H1 (cell line): ENCODE results near the gene BPIFB4. TPM values are rescaled to one million over a fixed set of nuclear protein-coding genes. Genes with fewer than 3 reads are reported as not detected.

Source experiments
- CTCF ChIA-PET: fragments of 300-600 bp; sonication (Branson Sonifier 250); formaldehyde crosslinking; loops from one replicate; lab custom pipeline; 2021; ENCODE audit not compliant: partially characterized antibody; lab: Charles Lee
- POLR2A ChIA-PET: fragments of 300-600 bp; sonication (Branson Sonifier 250); formaldehyde crosslinking; loops from one replicate; lab custom pipeline; 2021; ENCODE audit warnings: inconsistent platforms; ENCODE audit not compliant: partially characterized antibody; lab: Charles Lee
- DNase-seq, 2 experiments: peaks; one replicate each; pipeline versions ENCODE4 v3.0.0 to v3.0.0-alpha.2; 2010 to 2022; ENCODE audit warnings: low spot score in 2 of 2, low read depth in 1 of 2, mixed read lengths in 1 of 2
- FAIRE-seq: peaks from 2 replicates; lab custom pipeline; 2011; peaks lifted over from hg19 to GRCh38; lab: Jason Lieb, UNC
- H2AFZ ChIP-seq: 2 replicates; pipeline ENCODE4 v1.8.1; 2012; ENCODE audit warnings: low read length, inconsistent platforms
- H2AK5ac ChIP-seq: 2 replicates; pipeline ENCODE4 v1.6.1; 2013; ENCODE audit warnings: low read depth, low read length
- H2BK120ac ChIP-seq: replicated peaks from 2 replicates; pipeline ENCODE3; 2013; ENCODE audit warnings: low read depth, low read length, inconsistent platforms
- H2BK12ac ChIP-seq: 2 replicates; pipeline ENCODE4 v1.6.1; 2013; ENCODE audit warnings: low read depth, low read length
- H2BK15ac ChIP-seq: 2 replicates; pipeline ENCODE4 v1.6.1; 2013; ENCODE audit warnings: low read length
- H2BK20ac ChIP-seq: 2 replicates; pipeline ENCODE4 v1.6.1; 2013; ENCODE audit warnings: low read length
- H2BK5ac ChIP-seq: 2 replicates; pipeline ENCODE4 v1.6.1; 2013; ENCODE audit warnings: low read depth, low read length
- H3K14ac ChIP-seq: 2 replicates; pipeline ENCODE4 v1.6.1; 2013; ENCODE audit warnings: inconsistent platforms; ENCODE audit not compliant: insufficient read length
- H3K18ac ChIP-seq: 2 replicates; pipeline ENCODE4 v1.6.1; 2013; ENCODE audit warnings: low read length; ENCODE audit errors: extremely low read depth
- H3K23ac ChIP-seq: 2 replicates; pipeline ENCODE4 v1.6.1; 2013; ENCODE audit warnings: inconsistent platforms; ENCODE audit not compliant: insufficient read length
- H3K23me2 ChIP-seq: 2 replicates; pipeline ENCODE4 v1.6.1; 2013; ENCODE audit warnings: low read depth, low read length
- H3K27ac ChIP-seq: 2 replicates; pipeline ENCODE4 v1.6.1; 2011; ENCODE audit warnings: low read depth, low read length, inconsistent platforms
- H3K27me3 ChIP-seq, 4 experiments: replicated peaks in 1 of 4; 1 replicate in 1 of 4; 2 replicates in 3 of 4; pipeline versions ENCODE4 v1.6.1 to v1.8.1; 2011 to 2013; ENCODE audit warnings: low read length in 3 of 4, mild to moderate bottlenecking in 3 of 4, inconsistent platforms in 2 of 4, mixed read lengths in 2 of 4, moderate library complexity in 1 of 4; ENCODE audit not compliant: control insufficient read depth in 3 of 4, insufficient read depth in 3 of 4; ENCODE audit errors: extremely low read depth in 1 of 4
- H3K36me3 ChIP-seq, 4 experiments: 2 replicates each; pipeline versions ENCODE4 v1.6.1 to v1.8.1; 2011 to 2013; ENCODE audit warnings: mild to moderate bottlenecking in 4 of 4, low read length in 3 of 4, moderate library complexity in 2 of 4, control low read depth in 1 of 4, inconsistent platforms in 1 of 4; ENCODE audit not compliant: insufficient read depth in 4 of 4, control insufficient read depth in 2 of 4
- H3K4ac ChIP-seq: replicated peaks from 2 replicates; pipeline ENCODE3; 2013; ENCODE audit warnings: low read length, low read depth, mixed read lengths, inconsistent platforms; ENCODE audit not compliant: insufficient read length
- H3K4me1 ChIP-seq, 4 experiments: replicated peaks in 1 of 4; 1 replicate in 1 of 4; 2 replicates in 3 of 4; pipeline versions ENCODE4 v1.6.1 to v1.8.1; 2011 to 2013; ENCODE audit warnings: low read length in 3 of 4, inconsistent platforms in 2 of 4, mixed read lengths in 1 of 4; ENCODE audit not compliant: insufficient read depth in 4 of 4, control insufficient read depth in 3 of 4
- H3K4me2 ChIP-seq, 2 experiments: 2 replicates each; pipeline versions ENCODE4 v1.6.1 to v1.8.1; 2011 to 2013; ENCODE audit warnings: low read depth in 2 of 2, low read length in 2 of 2, control low read depth in 1 of 2, inconsistent platforms in 1 of 2, mild to moderate bottlenecking in 1 of 2; ENCODE audit not compliant: insufficient read depth in 1 of 2
- H3K4me3 ChIP-seq, 4 experiments: fragments of 200-600, 300-600 bp in 1 of 4; sonication (generic), shearing (Covaris generic), sonication (Bioruptor Twin) in 1 of 4; 2 replicates each; pipeline versions ENCODE4 v1.5.1 to v1.8.1; 2011 to 2016; ENCODE audit warnings: low read length in 4 of 4, low read depth in 3 of 4, control low read depth in 2 of 4, inconsistent platforms in 2 of 4, mild to moderate bottlenecking in 2 of 4, mixed read lengths in 1 of 4, moderate library complexity in 1 of 4; ENCODE audit not compliant: insufficient read depth in 2 of 4; ENCODE audit errors: extremely low read depth in 1 of 4
- H3K56ac ChIP-seq: replicated peaks from 2 replicates; pipeline ENCODE3; 2013; ENCODE audit warnings: low read depth, mild to moderate bottlenecking, mixed read lengths, low read length, inconsistent platforms; ENCODE audit not compliant: insufficient read length
- H3K79me1 ChIP-seq: 2 replicates; pipeline ENCODE4 v1.6.1; 2013; ENCODE audit warnings: low read depth, low read length, control low read depth
- H3K79me2 ChIP-seq, 2 experiments: 2 replicates each; pipeline versions ENCODE4 v1.6.1 to v1.8.1; 2012 to 2013; ENCODE audit warnings: low read length in 2 of 2, mild to moderate bottlenecking in 2 of 2, inconsistent platforms in 1 of 2; ENCODE audit not compliant: insufficient read depth in 2 of 2, control insufficient read depth in 1 of 2
- H3K9ac ChIP-seq, 4 experiments: replicated peaks in 1 of 4; 1 replicate in 1 of 4; 2 replicates in 3 of 4; pipeline versions ENCODE4 v1.6.1 to v1.8.1; 2011 to 2013; ENCODE audit warnings: low read depth in 3 of 4, low read length in 3 of 4, control low read depth in 2 of 4, mild to moderate bottlenecking in 2 of 4, moderate library complexity in 2 of 4, inconsistent platforms in 1 of 4; ENCODE audit errors: extremely low read depth in 1 of 4
- H3K9me3 ChIP-seq, 2 experiments: 2 replicates each; pipeline versions ENCODE4 v1.6.1 to v1.8.1; 2012 to 2013; ENCODE audit warnings: mild to moderate bottlenecking in 2 of 2, moderate library complexity in 2 of 2, control low read depth in 1 of 2, inconsistent platforms in 1 of 2, low read depth in 1 of 2, low read length in 1 of 2, mixed read lengths in 1 of 2; ENCODE audit not compliant: insufficient read depth in 2 of 2
- H4K20me1 ChIP-seq, 2 experiments: replicated peaks in 1 of 2; 2 replicates each; pipeline versions ENCODE3 to v1.8.1; 2011 to 2013; ENCODE audit warnings: inconsistent platforms in 2 of 2, low read length in 2 of 2, mild to moderate bottlenecking in 1 of 2; ENCODE audit not compliant: insufficient read depth in 2 of 2, control insufficient read depth in 1 of 2
- H4K5ac ChIP-seq: 2 replicates; pipeline ENCODE4 v1.6.1; 2013; ENCODE audit warnings: low read length, low read depth, mixed read lengths, inconsistent platforms; ENCODE audit not compliant: insufficient read length
- H4K8ac ChIP-seq: 2 replicates; pipeline ENCODE4 v1.8.0; 2013; ENCODE audit warnings: mild to moderate bottlenecking, moderate library complexity, low read length, inconsistent platforms; ENCODE audit not compliant: insufficient read depth; ENCODE audit errors: extremely low read depth
- H4K91ac ChIP-seq: replicated peaks from 2 replicates; pipeline ENCODE3; 2013; ENCODE audit warnings: low read length, mixed read lengths, inconsistent platforms; ENCODE audit not compliant: insufficient read length
- BACH1 ChIP-seq: IDR thresholded peaks from 2 replicates; pipeline ENCODE4 v1.6.1; 2012; ENCODE audit warnings: low read length, improper control_type of control experiment
- TEAD4 ChIP-seq: IDR thresholded peaks from 2 replicates; pipeline ENCODE4 v1.6.1; 2012; ENCODE audit warnings: low read depth, low read length, inconsistent platforms, mixed read lengths
- WGBS, 2 experiments: shearing (Covaris generic) in 1 of 2; methylation state at CpG; one replicate each; pipeline versions ENCODE4 v1.1.6 to v1.1.7; 2013 to 2015; ENCODE audit warnings: low lambda C conversion rate in 2 of 2, mixed read lengths in 2 of 2, inconsistent platforms in 1 of 2, low coverage in 1 of 2, missing lambda C conversion rate in 1 of 2; ENCODE audit not compliant: insufficient replicate concordance in 2 of 2, insufficient coverage in 1 of 2, insufficient read length in 1 of 2; ENCODE audit errors: extremely low coverage in 1 of 2, missing lambda C conversion rate in 1 of 2; 5-methylcytosine and 5-hydroxymethylcytosine counted together
- polyA plus RNA-seq, 7 experiments: library from polyadenylated mRNA; depleted of rRNA in 3 of 7; stranded (reverse) in 5 of 7; unstranded in 2 of 7; fragments of >200 nt in 5 of 7; fragments of 200-250 nt in 2 of 7; gene quantifications; 1 replicate in 5 of 7; 2 replicates in 1 of 7; 4 replicates in 1 of 7; pipeline versions ENCODE4 v1.2.1 to v1.2.3, GENCODE V29; 2011 to 2013; ENCODE audit warnings: missing spikeins in 2 of 7, mixed read lengths in 2 of 7
- total RNA-seq: library from RNA; stranded (reverse); fragmentation: NEBNext Ultra II Directional; extraction: Animal tissue kit (Norgen Biotek cat#: 25700); gene quantifications from 2 replicates; pipeline ENCODE4 v1.2.1, GENCODE V29; 2021

The BPIFB4 gene
- total and polyA plus RNA-seq, 2 of the 8 experiments (the other 6 are each of a cell fraction or from before 2014, with no cell fraction given) = not detected

GRCh38 chr20:33145521-33145920 lies 66.1 kb downstream of the BPIFB4 start:
- H3K18ac ChIP-seq = no peak overlapping the region
- FAIRE-seq = no peak

More at GRCh38 chr20:33145521-33145920, 66.1 kb downstream of the BPIFB4 start:
- no peak overlapping the region for H3K4ac ChIP-seq
- H2BK15ac ChIP-seq = no peak overlapping the region
- H4K8ac ChIP-seq = no peak overlapping the region; the same call in 1 of the 2 replicates
- no peak overlapping the region for H3K9ac ChIP-seq
- TF ChIP-seq BACH1 = no peak
- TF ChIP-seq TEAD4 = no peak
- no peak overlapping the region for H2AFZ ChIP-seq
- CTCF ChIA-PET = interaction anchor here (0.7 to 1.7 kb wide), 5 partner anchors 9 to 117 kb away, joined by 3 to 5 read pairs (median 3); no protein-coding TSS in a partner anchor
- H3K14ac ChIP-seq = no peak overlapping the region
- H2BK120ac ChIP-seq = no peak overlapping the region
- H3K79me2 ChIP-seq = no peaks in the 10 kb centered on the region
- H3K9me3 ChIP-seq = no peaks in the 10 kb centered on the region
- POLR2A ChIA-PET = no interaction called here
- no peak overlapping the region for H2BK20ac ChIP-seq
- H3K4me3 ChIP-seq = no peak overlapping the region
- H4K91ac ChIP-seq = no peak overlapping the region
- H2AK5ac ChIP-seq = no peak overlapping the region
- no peaks in the 10 kb centered on the region for H3K27me3 ChIP-seq
- H4K5ac ChIP-seq = no peak overlapping the region
- no peak overlapping the region for H3K4me2 ChIP-seq
- no peak overlapping the region for H2BK12ac ChIP-seq
- DNase-seq = no peak
- no peak overlapping the region for H3K56ac ChIP-seq
- H3K4me1 ChIP-seq = no peaks in the 10 kb centered on the region
- H3K36me3 ChIP-seq = no peaks in the 10 kb centered on the region
- H3K23me2 ChIP-seq = no peaks in the 10 kb centered on the region
- H3K79me1 ChIP-seq = no peaks in the 10 kb centered on the region
- H3K27ac ChIP-seq = no peak overlapping the region
- H2BK5ac ChIP-seq = no peak overlapping the region
- H3K23ac ChIP-seq = no peak overlapping the region
- H4K20me1 ChIP-seq = no peaks in the 10 kb centered on the region
- WGBS, 2 experiments = 93% methylated on average over 5 of the region's 5 CpGs; no CpG with 5 or more reads in 1 of the 2 experiments
